ENCODE results near the gene EME1.
A peak's percentile ranks its signal among the peaks of the same experiment; 100 is the strongest.

EME1 gene

DNA sequence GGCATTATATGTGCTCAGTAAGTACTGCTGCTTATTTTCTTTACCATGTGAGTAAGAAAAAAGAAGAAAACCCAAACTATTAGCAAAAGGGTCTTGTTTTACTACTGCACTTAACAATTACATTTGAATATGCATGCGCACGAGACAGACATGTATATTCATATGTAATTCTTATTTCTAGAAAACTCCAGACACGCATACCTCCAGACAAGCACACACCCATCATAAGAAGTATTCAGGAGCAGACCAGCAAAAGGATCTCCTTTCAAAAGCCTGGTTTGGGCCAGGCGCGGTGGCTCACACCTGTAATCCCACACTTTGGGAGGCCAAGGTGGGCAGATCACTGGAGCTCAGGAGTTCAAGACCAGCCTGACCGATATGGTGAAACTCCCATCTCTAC, 16.5 kb downstream of the EME1 start:
- Histone ChIP-seq H2AFZ (ENCODE audit: low read length) (no peak overlapping the region), H3K9me3 (replicated peaks; ENCODE audit: insufficient read depth, low read length) (no peaks in the 10 kb centered on the region), H3K9me2 (replicated peaks; ENCODE audit: insufficient read depth, low read length) (no peaks in the 10 kb centered on the region), H3K4me1 (ENCODE audit: low read length) (peaks cover 27% of the 10 kb centered on the region), H3K9ac (ENCODE audit: low read length) (no peak overlapping the region), H3F3A (ENCODE audit: insufficient read depth, low read length) (peaks cover 23% of the 10 kb centered on the region; the same call in 1 of the 2 replicates), H3K4me3 (ENCODE audit: low read length) (no peak overlapping the region), H4K20me1 (ENCODE audit: insufficient read depth, low read length) (no peaks in the 10 kb centered on the region), H3K79me2 (ENCODE audit: low read length) (peaks cover 60% of the 10 kb centered on the region), H3K27ac (ENCODE audit: low read length) (no peak overlapping the region), H3K4me2 (ENCODE audit: low read depth, low read length) (no peak overlapping the region), H3K27me3 (replicated peaks; ENCODE audit: insufficient read depth, low read length) (no peaks in the 10 kb centered on the region), H3K36me3 (replicated peaks; ENCODE audit: insufficient read depth, low read length) (peaks cover 45% of the 10 kb centered on the region)
- no peak for DNase-seq
- TF ChIP-seq EZH2 (optimal IDR thresholded peaks at IDR 0.05; ENCODE audit: low read depth, low read length) (no peak), CTCF (IDR thresholded peaks at IDR 0.05; ENCODE audit: low read length) (no peak), EZH2phosphoT487 (IDR thresholded peaks at IDR 0.05; ENCODE audit: low read length) (no peak)

DNA sequence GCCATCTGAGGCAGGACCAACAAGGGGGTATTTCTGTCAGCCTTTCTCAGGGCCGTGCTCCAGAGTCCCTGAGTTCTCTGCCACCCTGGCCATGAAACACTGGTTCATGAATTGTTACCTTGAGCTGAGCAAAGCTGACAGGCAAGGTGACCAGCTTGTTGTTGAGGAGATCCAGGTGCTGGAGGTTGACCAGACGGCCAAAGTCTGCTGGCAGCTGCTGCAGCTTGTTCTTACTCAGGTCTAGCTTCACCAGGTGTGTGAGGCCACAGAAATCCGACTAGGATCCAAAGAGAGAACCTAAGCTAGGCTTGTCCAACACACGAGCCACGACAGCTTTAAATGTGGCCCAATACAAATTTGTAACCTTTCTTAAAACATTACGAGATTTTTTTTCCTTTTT, 19.6 kb downstream of the EME1 start:
- no peak overlapping the region for H3K9ac ChIP-seq (ENCODE audit: low read length)
- H3F3A ChIP-seq (ENCODE audit: insufficient read depth, low read length): peaks cover 23% of the 10 kb centered on the region; the same call in 1 of the 2 replicates
- H3K27ac ChIP-seq (ENCODE audit: low read length): peak overlapping the region; percentile 59; the same call in 1 of the 2 replicates
- no peaks in the 10 kb centered on the region for H3K9me3 ChIP-seq (replicated peaks; ENCODE audit: insufficient read depth, low read length)
- H3K4me1 ChIP-seq (ENCODE audit: low read length): peaks cover 37% of the 10 kb centered on the region
- no peak overlapping the region for H3K4me2 ChIP-seq (ENCODE audit: low read depth, low read length)
- no peak overlapping the region for H3K4me3 ChIP-seq (ENCODE audit: low read length)
- no peak for TF ChIP-seq CTCF (IDR thresholded peaks at IDR 0.05; ENCODE audit: low read length)
- TF ChIP-seq EZH2 (optimal IDR thresholded peaks at IDR 0.05; ENCODE audit: low read depth, low read length): no peak
- no peak for TF ChIP-seq EZH2phosphoT487 (IDR thresholded peaks at IDR 0.05; ENCODE audit: low read length)
- peaks cover 29% of the 10 kb centered on the region for H3K36me3 ChIP-seq (replicated peaks; ENCODE audit: insufficient read depth, low read length)
- H2AFZ ChIP-seq (ENCODE audit: low read length): no peak overlapping the region
- no peaks in the 10 kb centered on the region for H4K20me1 ChIP-seq (ENCODE audit: insufficient read depth, low read length)
- DNase-seq: no peak
- peaks cover 86% of the 10 kb centered on the region for H3K79me2 ChIP-seq (ENCODE audit: low read length)
- no peaks in the 10 kb centered on the region for H3K27me3 ChIP-seq (replicated peaks; ENCODE audit: insufficient read depth, low read length)
- no peaks in the 10 kb centered on the region for H3K9me2 ChIP-seq (replicated peaks; ENCODE audit: insufficient read depth, low read length)

- H3K27me3 ChIP-seq (replicated peaks; ENCODE audit: insufficient read depth, low read length): no peaks in the 10 kb centered on the region
- DNase-seq: no peak
- TF ChIP-seq CTCF (IDR thresholded peaks at IDR 0.05; ENCODE audit: low read length): no peak
- TF ChIP-seq EZH2 (optimal IDR thresholded peaks at IDR 0.05; ENCODE audit: low read depth, low read length): no peak
- no peak for TF ChIP-seq EZH2phosphoT487 (IDR thresholded peaks at IDR 0.05; ENCODE audit: low read length)
- no peak overlapping the region for H2AFZ ChIP-seq (ENCODE audit: low read length)
- H3F3A ChIP-seq (ENCODE audit: insufficient read depth, low read length): peaks cover 23% of the 10 kb centered on the region; the same call in 1 of the 2 replicates
- H3K9me2 ChIP-seq (replicated peaks; ENCODE audit: insufficient read depth, low read length): no peaks in the 10 kb centered on the region
- peaks cover 39% of the 10 kb centered on the region for H3K4me1 ChIP-seq (ENCODE audit: low read length)
- H3K4me3 ChIP-seq (ENCODE audit: low read length): no peak overlapping the region
- H4K20me1 ChIP-seq (ENCODE audit: insufficient read depth, low read length): no peaks in the 10 kb centered on the region
- no peaks in the 10 kb centered on the region for H3K9me3 ChIP-seq (replicated peaks; ENCODE audit: insufficient read depth, low read length)
- H3K4me2 ChIP-seq (ENCODE audit: low read depth, low read length): no peak overlapping the region
- no peak overlapping the region for H3K9ac ChIP-seq (ENCODE audit: low read length)
- peaks cover 77% of the 10 kb centered on the region for H3K79me2 ChIP-seq (ENCODE audit: low read length)
- peaks cover 29% of the 10 kb centered on the region for H3K36me3 ChIP-seq (replicated peaks; ENCODE audit: insufficient read depth, low read length)
- H3K27ac ChIP-seq (ENCODE audit: low read length): 0 out of 2 replicates have a peak overlapping the region, but pooled peaks have one; percentile 7
Observed at GRCh38 chr17:50393700-50394099, 20.7 kb downstream of the EME1 start.
